ENCODE results near the gene SPDEF.

The SPDEF gene

DNA sequence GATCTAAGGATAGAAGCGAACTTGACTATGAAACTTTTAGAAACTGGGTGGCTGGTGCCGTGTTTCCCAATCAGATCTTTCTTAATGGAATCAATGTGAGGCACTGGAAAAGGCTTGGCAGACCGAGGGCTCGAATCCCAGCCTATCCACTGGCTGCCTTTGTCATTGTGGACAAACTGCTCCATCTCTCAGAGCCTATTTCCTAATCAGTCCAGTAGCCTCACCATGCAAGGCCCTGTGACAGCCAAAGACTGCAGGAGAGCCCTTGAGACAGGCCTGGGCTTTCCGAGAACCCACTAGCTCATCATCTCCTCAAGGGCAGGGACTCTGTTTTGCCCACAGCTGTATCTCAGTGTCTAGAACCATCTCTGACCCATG is 43.4 kb downstream of the SPDEF start:
- DNase-seq, result no peak

DNA sequence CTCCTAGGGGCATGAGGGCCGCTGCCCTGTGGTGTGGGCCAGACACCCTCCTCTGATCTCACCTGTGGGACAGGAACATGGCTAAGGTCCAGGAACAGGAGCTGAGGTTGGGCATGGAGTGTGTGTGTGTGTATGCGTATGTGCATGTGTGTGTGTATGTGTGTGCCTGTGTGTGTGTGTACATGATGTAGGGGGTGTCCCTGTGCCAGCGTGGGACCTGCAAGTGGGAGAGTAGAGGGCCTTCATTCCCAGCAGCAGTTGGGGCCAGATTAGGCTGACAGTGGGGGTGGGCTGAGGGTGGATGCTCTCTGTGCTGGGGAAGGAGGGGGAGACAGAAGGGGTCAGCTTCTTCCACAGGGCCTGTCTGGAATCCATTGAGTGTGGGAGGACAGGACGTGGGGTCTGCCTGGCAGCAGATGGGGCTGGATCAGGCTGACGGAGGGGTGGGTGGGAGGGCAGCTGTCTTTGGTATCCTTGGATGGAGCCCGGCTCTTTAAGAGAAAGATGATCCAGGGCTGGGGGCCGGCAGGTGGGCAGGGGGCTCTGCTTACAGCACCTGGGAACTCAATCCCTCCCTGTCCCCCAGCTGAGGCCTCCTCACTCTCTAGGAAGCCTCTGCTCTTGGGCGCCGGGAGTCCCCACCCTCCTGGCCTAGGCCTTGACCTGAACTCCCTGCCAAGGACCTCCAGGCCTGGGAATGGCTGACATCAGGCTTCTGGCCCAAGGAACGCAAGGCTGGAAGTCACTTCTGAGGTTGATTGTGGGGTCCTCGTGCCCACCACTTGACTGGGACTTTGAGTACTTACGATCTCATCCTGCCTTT is 44.0 kb downstream of the SPDEF start:
- DNase-seq, result no peak

DNA sequence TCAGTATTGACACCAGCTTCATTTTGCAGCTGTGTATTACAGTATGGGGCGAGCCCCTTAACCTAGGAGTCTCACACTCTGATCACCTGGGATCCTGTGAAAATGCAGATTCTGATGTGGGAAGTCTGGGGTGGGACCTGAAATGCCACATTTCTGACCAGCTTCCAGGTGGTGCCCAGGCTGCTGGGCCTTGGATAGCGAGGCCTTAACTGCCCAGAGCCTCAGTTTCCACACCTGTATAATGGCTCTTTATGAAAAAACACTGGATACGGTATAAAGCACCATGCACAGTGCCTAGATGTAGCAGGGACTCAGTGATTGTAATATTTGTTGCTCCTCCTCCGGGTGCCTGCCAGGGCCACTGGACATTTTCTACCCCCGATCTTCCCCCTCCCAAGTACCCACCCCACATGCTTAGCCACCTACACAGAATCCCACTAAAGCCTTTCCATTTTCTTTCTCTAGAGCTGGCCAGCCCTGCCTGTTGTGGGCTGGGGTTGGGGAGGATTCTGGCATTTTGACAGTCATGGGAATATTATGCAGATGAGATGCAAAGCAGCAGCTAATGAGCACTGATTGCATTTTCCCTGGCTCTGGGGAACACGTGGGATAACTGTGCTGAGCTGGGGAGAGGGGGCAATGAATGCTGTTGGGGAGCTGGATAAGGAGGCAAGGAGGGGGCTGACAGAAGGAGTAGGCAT is 44.8 kb downstream of the SPDEF start:
- DNase-seq, result no peak

DNA sequence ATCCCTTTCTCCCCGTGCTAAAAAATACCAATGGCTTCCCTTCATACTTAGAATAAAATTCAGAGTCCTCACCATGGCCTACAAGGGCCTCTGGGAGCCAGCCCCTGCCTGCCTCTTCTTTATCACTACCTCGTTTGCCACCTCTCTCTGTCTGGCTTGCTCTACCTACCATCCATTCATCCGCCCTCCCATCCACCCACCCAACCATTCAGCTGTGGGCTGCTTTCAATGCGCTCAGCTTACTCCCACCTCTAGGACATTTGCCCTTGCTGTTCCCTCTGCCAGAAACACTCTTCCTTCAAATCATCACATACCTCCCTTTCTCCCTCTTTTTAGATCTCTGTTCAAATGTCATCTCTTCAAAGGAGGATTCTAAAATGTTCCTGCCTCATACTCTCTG is 45.8 kb downstream of the SPDEF start:
- DNase-seq, result no peak

DNA sequence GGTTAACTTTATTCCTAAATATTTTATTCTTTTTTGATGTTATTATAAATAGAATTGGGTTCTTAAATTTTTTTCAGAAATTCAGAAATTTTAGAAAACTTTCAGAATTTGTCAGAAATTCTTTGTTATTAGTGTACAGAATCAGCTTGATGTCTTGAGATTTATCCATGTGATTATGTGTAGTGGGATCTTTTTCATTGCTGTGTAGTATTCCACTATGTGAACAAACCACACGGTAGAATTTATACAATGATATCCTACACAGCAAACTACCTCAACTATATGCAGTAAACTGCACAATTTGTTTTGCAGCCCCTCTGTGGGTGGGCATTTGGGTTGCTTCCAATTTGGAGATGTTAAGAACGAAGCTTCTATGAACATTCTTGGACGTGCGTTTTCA is 46.3 kb downstream of the SPDEF start:
- no peak for DNase-seq

DNA sequence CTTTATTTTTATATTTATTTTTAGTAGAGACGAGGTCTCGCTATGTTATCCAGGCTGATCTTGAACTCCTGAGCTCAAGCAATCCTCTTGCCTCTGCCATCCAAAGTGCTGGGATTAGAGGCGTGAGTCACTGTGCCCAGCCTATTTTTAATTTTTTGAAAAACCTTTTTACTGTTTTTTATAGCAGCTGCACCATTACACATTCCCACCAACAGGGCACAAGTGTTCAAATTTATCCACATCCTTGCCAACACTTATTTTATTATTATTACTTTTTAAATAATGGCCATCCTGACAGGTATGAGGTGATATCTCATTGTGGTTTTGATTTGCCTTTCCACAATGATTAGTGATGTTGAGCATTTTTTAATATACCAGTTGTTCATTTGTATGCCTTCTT is 47.7 kb downstream of the SPDEF start:
- no peak for DNase-seq

DNA sequence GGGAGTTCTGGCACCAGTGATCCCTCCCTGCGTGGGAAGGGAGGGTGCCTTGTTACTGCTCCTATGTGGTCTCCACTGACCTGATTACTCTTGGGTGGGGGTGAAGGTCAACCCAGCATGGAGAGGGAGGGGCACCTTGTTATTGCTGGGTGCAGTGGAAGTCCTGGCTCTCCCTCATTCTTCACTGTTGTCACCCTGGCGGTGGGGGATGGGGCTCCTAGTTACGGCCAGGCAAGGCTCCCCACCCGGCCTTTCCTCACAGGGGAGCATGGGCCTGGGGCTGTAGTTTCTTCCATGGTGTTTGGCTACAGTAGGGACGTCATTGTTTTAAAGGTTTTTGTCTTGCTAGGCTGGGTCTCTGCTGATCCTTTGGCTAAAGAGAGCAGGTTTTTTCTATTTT is 49.4 kb downstream of the SPDEF start:
- no peak for DNase-seq

DNA sequence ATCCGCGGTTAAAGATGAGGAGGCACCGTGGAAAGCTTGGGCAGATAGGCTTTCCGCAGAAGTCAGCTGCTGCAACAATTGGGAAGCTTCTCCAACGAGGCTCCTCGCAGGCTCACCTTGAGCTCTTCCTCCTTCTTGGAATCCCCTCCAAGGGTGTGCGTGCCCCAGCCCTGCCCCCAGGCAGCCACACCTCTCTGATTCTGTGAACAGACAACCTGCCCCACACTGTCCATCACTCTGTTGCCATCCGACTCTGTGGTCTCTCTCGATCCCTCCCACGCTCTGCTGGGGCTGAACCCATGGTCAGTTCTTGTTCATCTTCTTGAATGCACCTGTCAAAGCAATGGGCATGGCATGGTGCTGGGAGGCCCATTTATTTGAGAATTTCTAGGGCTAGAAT is 58.7 kb downstream of the SPDEF start:
- no peak for DNase-seq

DNA sequence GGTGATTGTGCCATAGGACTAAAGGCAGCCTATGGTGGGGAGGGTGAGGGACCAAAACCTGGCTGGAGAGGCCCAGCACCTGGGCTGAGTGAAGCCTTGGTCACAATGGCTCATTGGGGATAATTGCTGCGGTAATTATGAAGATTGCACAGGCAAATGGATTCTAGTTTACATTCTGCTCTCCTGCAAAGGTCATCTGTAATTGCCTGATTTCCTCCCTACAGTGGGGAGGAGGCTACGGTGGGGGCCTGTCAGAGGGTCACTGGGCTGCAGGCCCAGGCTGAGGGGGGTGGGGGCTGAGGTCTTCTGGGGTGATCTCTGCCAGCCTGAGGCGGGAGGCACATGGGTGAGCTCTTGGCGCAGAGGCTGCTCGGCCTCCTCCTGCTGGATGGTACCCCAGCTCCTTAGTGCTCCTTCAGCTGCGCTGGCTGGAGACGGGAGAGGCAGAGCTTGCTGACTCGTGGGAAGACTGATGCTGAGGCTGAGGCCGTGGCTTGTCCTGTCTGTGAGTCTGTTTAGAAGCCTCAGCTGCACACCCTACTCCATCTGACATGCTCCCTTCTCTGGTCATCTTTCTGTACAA is 59.9 kb downstream of the SPDEF start:
- DNase-seq, result no peak

DNA sequence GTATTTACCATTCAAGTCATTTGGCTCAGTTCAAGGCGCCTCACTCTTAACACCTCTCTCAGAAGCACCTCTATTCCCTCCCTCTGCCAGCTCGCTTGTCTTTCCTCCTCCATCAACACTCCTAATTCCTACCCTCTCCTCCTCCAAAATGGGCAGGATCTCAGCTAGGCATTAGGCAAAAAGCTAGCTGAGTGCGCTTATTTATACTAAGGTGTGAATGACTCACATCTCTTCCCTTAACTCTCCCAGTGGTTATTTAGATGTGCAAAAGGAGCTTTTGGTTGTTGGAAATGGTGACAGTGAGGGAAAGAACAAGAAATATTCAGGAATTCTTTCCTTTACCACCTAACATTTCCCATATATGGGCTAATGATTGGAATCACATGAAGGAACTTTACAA is 61.2 kb downstream of the SPDEF start:
- DNase-seq, result no peak

DNA sequence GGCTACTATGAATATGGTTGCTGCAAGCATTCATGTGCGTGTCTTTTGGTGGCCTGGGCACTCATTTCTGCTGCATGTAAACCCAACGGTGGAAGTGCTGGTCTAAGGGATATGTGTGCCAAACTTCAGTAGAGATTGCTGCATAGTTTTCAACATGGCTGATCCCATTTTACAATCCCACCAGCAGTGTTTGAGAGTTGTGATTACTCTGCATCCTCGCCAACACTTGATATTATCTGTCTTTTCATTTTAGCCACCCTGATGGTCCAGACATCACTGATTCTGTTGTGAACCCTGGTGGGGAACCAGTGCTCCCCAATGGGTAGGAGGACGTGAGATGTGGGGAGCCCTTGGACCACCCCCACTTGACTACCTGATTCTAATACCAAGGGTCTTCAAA is 62.8 kb downstream of the SPDEF start:
- no peak for DNase-seq

DNA sequence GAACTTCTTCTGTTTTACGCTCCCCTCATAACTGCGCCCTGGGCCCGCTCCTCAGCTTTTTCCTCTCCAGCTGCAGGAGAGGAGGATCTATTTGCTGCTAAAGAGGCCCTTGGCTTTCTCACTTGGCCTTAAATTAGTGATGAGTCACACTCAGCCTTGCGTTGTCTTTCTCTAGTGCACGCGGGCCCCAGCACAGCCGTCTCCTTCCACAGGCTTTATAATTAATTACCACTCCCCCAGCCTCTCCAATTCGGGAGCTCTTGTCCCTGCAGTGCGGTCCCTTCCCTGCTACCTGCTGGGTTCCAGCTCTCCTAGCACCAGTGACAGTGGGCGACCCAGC is 65.1 kb downstream of the SPDEF start:
- no peak for DNase-seq

DNA sequence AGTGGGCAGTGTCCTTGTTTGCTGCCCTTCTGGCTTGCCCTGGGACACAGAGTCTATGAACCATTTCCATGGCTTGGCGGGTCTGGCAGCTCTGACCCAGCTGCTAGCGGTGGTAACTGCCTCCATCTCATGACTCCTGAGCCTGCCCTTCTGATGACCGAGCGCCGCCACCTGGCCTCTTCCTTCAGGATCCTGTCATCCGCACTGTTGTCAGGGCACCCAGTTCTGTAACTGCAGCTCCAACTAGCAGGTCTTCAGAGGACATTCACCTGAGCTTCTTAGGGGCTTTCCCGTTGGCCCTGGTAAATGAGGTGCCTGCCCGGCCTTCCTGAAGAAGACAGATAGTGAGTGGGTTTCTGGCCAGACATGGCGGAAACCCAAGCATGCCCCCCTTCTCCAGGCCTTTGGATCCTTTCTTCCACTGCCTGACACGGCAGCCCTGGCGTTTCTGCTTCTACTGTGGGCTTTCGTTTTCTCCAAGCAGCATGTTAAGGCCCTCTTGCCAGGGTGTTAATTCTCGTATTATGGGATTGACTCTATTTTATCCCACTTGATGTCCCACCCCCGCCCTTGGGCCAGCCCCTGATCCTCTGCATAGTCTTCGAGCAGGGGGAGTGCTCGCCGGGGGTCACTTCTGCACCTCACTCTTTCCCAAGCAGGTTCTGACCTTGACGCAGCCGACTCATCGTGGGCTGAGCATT is 65.6 kb downstream of the SPDEF start:
- no peak for DNase-seq

DNA sequence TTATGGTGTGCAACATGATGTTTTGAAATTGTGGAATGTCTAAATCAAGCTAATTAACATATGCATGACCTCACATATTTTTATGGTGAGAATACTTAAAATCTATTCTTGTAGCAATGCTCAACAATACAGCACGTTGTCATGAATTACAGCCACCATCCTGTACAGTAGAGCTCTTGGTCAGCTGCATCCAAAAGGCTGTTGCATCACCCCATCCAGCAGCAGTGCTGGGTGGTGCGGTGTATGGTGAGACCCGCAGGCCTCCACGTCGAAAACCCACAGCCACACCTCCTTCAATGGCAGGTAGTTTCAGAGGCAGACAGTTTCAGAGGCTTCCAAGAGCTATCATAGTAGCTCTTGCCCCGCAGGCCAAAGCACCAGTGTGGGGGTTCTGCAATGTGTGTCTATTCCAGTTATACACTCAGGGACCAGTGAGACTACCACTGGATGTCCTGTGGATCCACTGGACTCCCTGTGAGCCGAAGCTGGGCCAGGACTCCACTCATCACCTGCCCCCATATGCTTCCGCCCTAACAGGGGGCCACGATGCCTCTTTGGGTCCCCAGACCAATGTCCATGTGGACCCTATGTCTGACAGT is 66.8 kb downstream of the SPDEF start:
- no peak for DNase-seq

All from stimulated activated CD4-positive, alpha-beta T cell treated with anti-CD3 and anti-CD28 coated beads, Interleukin-2, amount 100 ng/mL, for 24 hours (primary cell).